Liver (tissue), 9 donors: ENCODE data around the gene AREL1. TPM values are rescaled to one million over a fixed set of nuclear protein-coding genes. Genes with fewer than 3 reads are reported as not detected.

Source experiments
- DNase-seq: peaks from one replicate; pipeline ENCODE4 v3.0.0-alpha.2; 2017; ENCODE audit warnings: low spot score
- H3K27ac ChIP-seq, 2 donors: one replicate each; pipeline ENCODE4 v1.7.0; 2013; ENCODE audit warnings: inconsistent platforms in 2 of 2, low read length in 2 of 2, control low read depth in 1 of 2, low read depth in 1 of 2, mild to moderate bottlenecking in 1 of 2
- H3K27me3 ChIP-seq, 4 donors: one replicate each; pipeline versions ENCODE4 v1.6.1 to v1.7.0; 2013; ENCODE audit warnings: low read length in 3 of 4, inconsistent platforms in 1 of 4, mild to moderate bottlenecking in 1 of 4, moderate library complexity in 1 of 4; ENCODE audit not compliant: control insufficient read depth in 4 of 4, insufficient read depth in 4 of 4
- H3K36me3 ChIP-seq, 4 donors: one replicate each; pipeline versions ENCODE4 v1.6.1 to v1.7.0; 2013; ENCODE audit warnings: low read length in 3 of 4, mild to moderate bottlenecking in 3 of 4, low read depth in 1 of 4, moderate library complexity in 1 of 4; ENCODE audit not compliant: control insufficient read depth in 4 of 4, insufficient read depth in 3 of 4
- H3K4me1 ChIP-seq, 4 donors: one replicate each; pipeline versions ENCODE4 v1.6.1 to v1.7.0; 2013; ENCODE audit warnings: low read length in 3 of 4, mild to moderate bottlenecking in 3 of 4, moderate library complexity in 1 of 4; ENCODE audit not compliant: control insufficient read depth in 4 of 4, insufficient read depth in 4 of 4
- H3K4me3 ChIP-seq, 3 donors: one replicate each; pipeline versions ENCODE4 v1.6.1 to v1.7.0; 2013; ENCODE audit warnings: low read length in 3 of 3, control low read depth in 1 of 3, low read depth in 1 of 3, mild to moderate bottlenecking in 1 of 3
- H3K9ac ChIP-seq, 2 donors: one replicate each; pipeline ENCODE4 v1.7.0; 2013; ENCODE audit warnings: low read length in 2 of 2, mild to moderate bottlenecking in 2 of 2, moderate library complexity in 2 of 2, control low read depth in 1 of 2, low read depth in 1 of 2
- H3K9me3 ChIP-seq, 4 donors: one replicate each; pipeline versions ENCODE4 v1.6.1 to v1.7.0; 2013; ENCODE audit warnings: low read length in 3 of 4; ENCODE audit not compliant: control insufficient read depth in 4 of 4
- ATF3 ChIP-seq: IDR thresholded peaks from 2 replicates; pipeline ENCODE4 v1.6.1; 2016; ENCODE audit warnings: antibody characterized with exemption
- CTCF ChIP-seq: fragments of 150-350 bp; IDR thresholded peaks from 2 replicates; pipeline ENCODE4 v1.5.1; 2017; ENCODE audit warnings: improper control_type of control experiment, low read depth, low read length; ENCODE audit not compliant: missing input control
- EGR1 ChIP-seq, 2 donors: IDR thresholded peaks; 2 replicates each; pipeline ENCODE4 v1.6.1; 2016 to 2018; ENCODE audit warnings: antibody characterized with exemption in 2 of 2, low read depth in 2 of 2
- FOXA1 ChIP-seq: IDR thresholded peaks from 2 replicates; pipeline ENCODE4 v1.6.1; 2016; ENCODE audit warnings: antibody characterized with exemption
- FOXA2 ChIP-seq: IDR thresholded peaks from 2 replicates; pipeline ENCODE4 v1.6.1; 2016; ENCODE audit warnings: antibody characterized with exemption
- GABPA ChIP-seq, 2 donors: IDR thresholded peaks in 1 of 2; conservative IDR thresholded peaks in 1 of 2; 2 replicates each; pipeline ENCODE4 v1.6.1; 2016; ENCODE audit warnings: antibody characterized with exemption in 2 of 2, mild to moderate bottlenecking in 1 of 2, moderate library complexity in 1 of 2
- HNF4A ChIP-seq, 2 donors: conservative IDR thresholded peaks; 2 replicates each; pipeline ENCODE4 v1.6.1; 2016; ENCODE audit warnings: antibody characterized with exemption in 2 of 2, mild to moderate bottlenecking in 2 of 2
- HNF4G ChIP-seq: IDR thresholded peaks from 2 replicates; pipeline ENCODE4 v1.6.1; 2016; ENCODE audit warnings: antibody characterized with exemption
- JUND ChIP-seq, 2 donors: IDR thresholded peaks; 2 replicates each; pipeline ENCODE4 v1.6.1; 2016; ENCODE audit warnings: antibody characterized with exemption in 2 of 2
- MAX ChIP-seq: IDR thresholded peaks from 2 replicates; pipeline ENCODE4 v1.6.1; 2016; ENCODE audit warnings: antibody characterized with exemption
- NR2F2 ChIP-seq: IDR thresholded peaks from 2 replicates; pipeline ENCODE4 v1.6.1; 2016; ENCODE audit warnings: antibody characterized with exemption
- RAD21 ChIP-seq, 2 donors: IDR thresholded peaks; 2 replicates each; pipeline ENCODE4 v1.6.1; 2016; ENCODE audit warnings: antibody characterized with exemption in 2 of 2, mild to moderate bottlenecking in 2 of 2
- REST ChIP-seq: IDR thresholded peaks from 2 replicates; pipeline ENCODE4 v1.6.1; 2016; ENCODE audit warnings: antibody characterized with exemption, mild to moderate bottlenecking
- RXRA ChIP-seq, 2 donors: IDR thresholded peaks; 2 replicates each; pipeline ENCODE4 v1.6.1; 2017 to 2018; ENCODE audit warnings: antibody characterized with exemption in 2 of 2, mild to moderate bottlenecking in 1 of 2
- SP1 ChIP-seq: IDR thresholded peaks from 2 replicates; pipeline ENCODE4 v1.6.1; 2018; ENCODE audit warnings: antibody characterized with exemption, mild to moderate bottlenecking
- TAF1 ChIP-seq: conservative IDR thresholded peaks from 2 replicates; pipeline ENCODE4 v1.6.1; 2016; ENCODE audit warnings: antibody characterized with exemption, mild to moderate bottlenecking
- YY1 ChIP-seq: IDR thresholded peaks from 2 replicates; pipeline ENCODE4 v1.6.1; 2016; ENCODE audit warnings: antibody characterized with exemption, mild to moderate bottlenecking
- ZBTB33 ChIP-seq: IDR thresholded peaks from 2 replicates; pipeline ENCODE4 v1.6.1; 2016; ENCODE audit warnings: antibody characterized with exemption
- WGBS: extraction: QIAGEN DNeasy Blood & Tissue Kit; methylation state at CpG from one replicate; pipeline ENCODE4 v1.1.7; 2013; 5-methylcytosine and 5-hydroxymethylcytosine counted together
- polyA plus RNA-seq, 2 donors: library from polyadenylated mRNA; stranded (reverse) in 1 of 2; unstranded in 1 of 2; fragments of 200-250 nt in 1 of 2; fragments of >200 nt in 1 of 2; fragmentation: Nextera tagmentation in 1 of 2; extraction: Ambion mirVana in 1 of 2; gene quantifications; one replicate each; pipeline versions ENCODE4 v1.2.1 to v1.2.3, GENCODE V29; 2013 to 2015
- total RNA-seq, 2 donors: library from RNA; depleted of rRNA; stranded (reverse); fragments of >200 nt; gene quantifications; one replicate each; pipeline ENCODE4 v1.2.3, GENCODE V29; 2014
- donor health status: healthy.
- donor health status: healthy.
- donor health status: healthy.
- donor health status: healthy.
- donor health status: healthy.

The AREL1 gene
- total and polyA plus RNA-seq, 4 donors: 5.6 to 26.6 (median 13.2) TPM

- WGBS: 87% methylated on average over 4 of the region's 4 CpGs
- TF ChIP-seq REST (no peak), GABPA (IDR thresholded peaks at IDR 0.05 in 1 of 2, conservative IDR thresholded peaks at IDR 0.05 in 1 of 2) (no peak), YY1 (no peak), HNF4A (conservative IDR thresholded peaks at IDR 0.05) (no peak), EGR1 (IDR thresholded peaks at IDR 0.05; ENCODE audit: low read depth in 2 of 2) (no peak), TAF1 (no peak), ATF3 (no peak), JUND (IDR thresholded peaks at IDR 0.05) (no peak), HNF4G (no peak), RXRA (IDR thresholded peaks at IDR 0.05) (no peak), CTCF (no peak), RAD21 (IDR thresholded peaks at IDR 0.05) (no peak), MAX (no peak), NR2F2 (no peak), ZBTB33 (no peak), FOXA2 (no peak), SP1 (no peak), FOXA1 (no peak)
- Histone ChIP-seq H3K9ac (no peak overlapping the region), H3K4me1 (no peaks in the 10 kb centered on the region), H3K4me3 (no peak overlapping the region), H3K9me3 (no peaks in the 10 kb centered on the region), H3K27ac (no peak overlapping the region), H3K27me3 (no peaks in the 10 kb centered on the region), H3K36me3 (peaks cover 11 to 43% (median 22%) of the 10 kb centered on the region in 4 donors)
- DNase-seq: no peak
Measured at GRCh38 chr14:74735125-74735524, 22.2 kb upstream of the AREL1 start.

- Histone ChIP-seq H3K27ac (no peak overlapping the region), H3K9ac (no peak overlapping the region), H3K4me1 (no peaks in the 10 kb centered on the region), H3K27me3 (no peaks in the 10 kb centered on the region), H3K4me3 (no peak overlapping the region), H3K36me3 (peaks cover 11 to 37% (median 16%) of the 10 kb centered on the region in 4 donors), H3K9me3 (no peaks in the 10 kb centered on the region)
- DNase-seq: no peak
- no peak for TF ChIP-seq RXRA (IDR thresholded peaks at IDR 0.05)
- WGBS: 89% methylated on average over 3 of the region's 3 CpGs
Measured at GRCh38 chr14:74733221-74733620, 20.3 kb upstream of the AREL1 start.
